H9 (cell line): Measurements from ENCODE around the gene TXNDC8. TPM values are rescaled to one million over a fixed set of nuclear protein-coding genes. Genes with fewer than 3 reads are reported as not detected.

Experiments
- DNase-seq: peaks from one replicate; pipeline ENCODE4 v3.0.0-alpha.2; 2017
- H2AFZ ChIP-seq: one replicate; pipeline ENCODE4 v1.6.1; 2013; ENCODE audit warnings: mild to moderate bottlenecking, low read length, control low read depth, moderate library complexity
- H2AK5ac ChIP-seq: 2 replicates; pipeline ENCODE4 v1.6.1; 2013; ENCODE audit warnings: low read length, control low read depth, mixed read lengths; ENCODE audit not compliant: insufficient read length
- H2BK120ac ChIP-seq: one replicate; pipeline ENCODE4 v1.6.1; 2013; ENCODE audit warnings: low read depth, mild to moderate bottlenecking, low read length, control low read depth, inconsistent platforms; ENCODE audit not compliant: poor library complexity, severe bottlenecking
- H2BK12ac ChIP-seq: 2 replicates; pipeline ENCODE4 v1.6.1; 2013; ENCODE audit warnings: low read length, control low read depth, mixed read lengths, low read depth; ENCODE audit not compliant: insufficient read length
- H2BK15ac ChIP-seq: 2 replicates; pipeline ENCODE4 v1.6.1; 2013; ENCODE audit warnings: low read depth, low read length, control low read depth
- H2BK20ac ChIP-seq: one replicate; pipeline ENCODE4 v1.6.1; 2013; ENCODE audit warnings: low read depth, mild to moderate bottlenecking, low read length, control low read depth, inconsistent platforms; ENCODE audit not compliant: poor library complexity, severe bottlenecking
- H2BK5ac ChIP-seq: 2 replicates; pipeline ENCODE4 v1.6.1; 2013; ENCODE audit warnings: low read length, control low read depth, mixed read lengths; ENCODE audit not compliant: insufficient read length
- H3K14ac ChIP-seq: 2 replicates; pipeline ENCODE4 v1.6.1; 2013; ENCODE audit warnings: low read length, control low read depth; ENCODE audit not compliant: insufficient read depth
- H3K18ac ChIP-seq: 2 replicates; pipeline ENCODE4 v1.6.1; 2013; ENCODE audit warnings: low read depth, mild to moderate bottlenecking, mixed read lengths, low read length, control low read depth; ENCODE audit not compliant: insufficient read length
- H3K23ac ChIP-seq: 2 replicates; pipeline ENCODE4 v1.6.1; 2013; ENCODE audit warnings: low read length, control low read depth, mixed read lengths, low read depth; ENCODE audit not compliant: insufficient read length
- H3K23me2 ChIP-seq: 2 replicates; pipeline ENCODE4 v1.6.1; 2013; ENCODE audit warnings: low read depth, mild to moderate bottlenecking, mixed read lengths, low read length, control low read depth; ENCODE audit not compliant: insufficient read length, poor library complexity, severe bottlenecking
- H3K27ac ChIP-seq: 2 replicates; pipeline ENCODE4 v1.5.1; 2013; ENCODE audit warnings: low read length, control low read depth, mixed read lengths, low read depth; ENCODE audit not compliant: insufficient read length
- H3K27me3 ChIP-seq: 2 replicates; pipeline ENCODE4 v1.6.1; 2013; ENCODE audit warnings: low read length, control low read depth, inconsistent platforms; ENCODE audit not compliant: insufficient read depth
- H3K4ac ChIP-seq: 2 replicates; pipeline ENCODE4 v1.6.1; 2013; ENCODE audit warnings: low read depth, mild to moderate bottlenecking, control low read depth, inconsistent platforms, low read length, moderate library complexity
- H3K4me1 ChIP-seq: 2 replicates; pipeline ENCODE4 v1.6.1; 2013; ENCODE audit warnings: low read length, control low read depth, inconsistent platforms; ENCODE audit not compliant: insufficient read depth
- H3K4me2 ChIP-seq: 2 replicates; pipeline ENCODE4 v1.6.1; 2013; ENCODE audit warnings: low read length, control low read depth, mixed read lengths; ENCODE audit not compliant: insufficient read length, insufficient read depth
- H3K56ac ChIP-seq: 2 replicates; pipeline ENCODE4 v1.6.1; 2013; ENCODE audit warnings: low read depth, mild to moderate bottlenecking, mixed read lengths, low read length, control low read depth; ENCODE audit not compliant: insufficient read length
- H3K79me1 ChIP-seq: 2 replicates; pipeline ENCODE4 v1.6.1; 2013; ENCODE audit warnings: low read depth, mild to moderate bottlenecking, moderate library complexity, low read length, control low read depth, inconsistent platforms; ENCODE audit not compliant: insufficient read depth, poor library complexity, severe bottlenecking
- H3K79me2 ChIP-seq: 2 replicates; pipeline ENCODE4 v1.6.1; 2013; ENCODE audit warnings: low read length, control low read depth, inconsistent platforms; ENCODE audit not compliant: insufficient read depth
- H3K9ac ChIP-seq: 2 replicates; pipeline ENCODE4 v1.6.1; 2013; ENCODE audit warnings: low read length, control low read depth, mixed read lengths; ENCODE audit not compliant: insufficient read length; ENCODE audit errors: extremely low read depth
- H3K9me3 ChIP-seq: one replicate; pipeline ENCODE4 v1.6.1; 2013; ENCODE audit warnings: low read depth, low read length, inconsistent platforms; ENCODE audit not compliant: control insufficient read depth
- H3T11ph ChIP-seq: one replicate; pipeline ENCODE4 v1.6.1; 2013; ENCODE audit warnings: mild to moderate bottlenecking, low read length, control low read depth, inconsistent platforms
- H4K20me1 ChIP-seq: one replicate; pipeline ENCODE4 v1.6.1; 2013; ENCODE audit not compliant: control insufficient read depth, insufficient read length, insufficient read depth
- H4K5ac ChIP-seq: 2 replicates; pipeline ENCODE4 v1.6.1; 2013; ENCODE audit warnings: low read depth, mild to moderate bottlenecking, mixed read lengths, low read length, control low read depth; ENCODE audit not compliant: insufficient read length
- H4K8ac ChIP-seq: replicated peaks from 2 replicates; pipeline ENCODE4 v1.6.1; 2013; ENCODE audit warnings: low read length, control low read depth, mixed read lengths, low read depth; ENCODE audit not compliant: insufficient read length
- H4K91ac ChIP-seq: 2 replicates; pipeline ENCODE4 v1.6.1; 2013; ENCODE audit warnings: low read depth, mild to moderate bottlenecking, moderate library complexity, mixed read lengths, low read length, control low read depth; ENCODE audit not compliant: insufficient read length
- H3K27ac Mint-ChIP-seq, 3 experiments: 2 replicates in 2 of 3; 3 replicates in 1 of 3; pipeline ENCODE4 v1.8.0; 2020 to 2021; ENCODE audit warnings: mixed read lengths in 3 of 3, mild to moderate bottlenecking in 1 of 3, moderate library complexity in 1 of 3
- H3K27me3 Mint-ChIP-seq: 2 replicates; pipeline ENCODE4 v1.8.0; 2021; ENCODE audit warnings: low read depth, mild to moderate bottlenecking, moderate library complexity, mixed read lengths
- H3K36me3 Mint-ChIP-seq, 3 experiments: 2 replicates in 2 of 3; 3 replicates in 1 of 3; pipeline ENCODE4 v1.8.0; 2020 to 2021; ENCODE audit warnings: low read depth in 3 of 3, mixed read lengths in 3 of 3; ENCODE audit not compliant: insufficient read depth in 1 of 3
- H3K4me1 Mint-ChIP-seq, 2 experiments: 2 replicates each; pipeline ENCODE4 v1.8.0; 2020; ENCODE audit warnings: mixed read lengths in 2 of 2
- H3K4me3 Mint-ChIP-seq, 2 experiments: 2 replicates in 1 of 2; 3 replicates in 1 of 2; pipeline ENCODE4 v1.8.0; 2020 to 2021; ENCODE audit warnings: mild to moderate bottlenecking in 2 of 2, mixed read lengths in 2 of 2, moderate library complexity in 1 of 2
- H3K9me3 Mint-ChIP-seq, 2 experiments: 2 replicates in 1 of 2; 3 replicates in 1 of 2; pipeline ENCODE4 v1.8.0; 2020; ENCODE audit warnings: mild to moderate bottlenecking in 2 of 2, mixed read lengths in 2 of 2, moderate library complexity in 1 of 2
- CTCF ChIP-seq: fragments of 200-600 bp; sonication (generic); conservative IDR thresholded peaks from 3 replicates; pipeline ENCODE4 v1.8.0; 2021; ENCODE audit warnings: antibody characterized with exemption, mild to moderate bottlenecking
- total RNA-seq: library from RNA; stranded (reverse); gene quantifications from 2 replicates; pipeline ENCODE4 v1.2.1, GENCODE V29; 2021

TXNDC8 gene
- total RNA-seq, 1 experiment from 2014 or later: not detected

GRCh38 chr9:110334871-110335270 is 2.8 kb downstream of the TXNDC8 start:
- Histone ChIP-seq H3K79me2 (no peaks in the 10 kb centered on the region), H2BK120ac (no peak overlapping the region), H3K23me2 (no peaks in the 10 kb centered on the region), H3T11ph (no peak overlapping the region), H3K9me3 (no peaks in the 10 kb centered on the region), H3K4me2 (no peak overlapping the region), H4K5ac (no peak overlapping the region), H3K9ac (no peak overlapping the region), H3K18ac (no peak overlapping the region), H2BK5ac (no peak overlapping the region), H2BK15ac (no peak overlapping the region), H3K23ac (no peak overlapping the region), H3K79me1 (no peaks in the 10 kb centered on the region), H2BK20ac (no peak overlapping the region), H4K91ac (no peak overlapping the region), H3K4me1 (no peaks in the 10 kb centered on the region), H3K27ac (no peak overlapping the region), H2AFZ (no peak overlapping the region), H3K4ac (no peak overlapping the region), H3K27me3 (no peaks in the 10 kb centered on the region), H3K14ac (no peak overlapping the region), H3K56ac (no peak overlapping the region), H4K8ac (no peak overlapping the region), H4K20me1 (no peaks in the 10 kb centered on the region), H2BK12ac (no peak overlapping the region), H2AK5ac (no peak overlapping the region)
- Mint-ChIP-seq H3K9me3 (peaks cover 0 to 4% of the 10 kb centered on the region in 2 experiments; a peak in 1 of 5 replicates), H3K36me3 (no peaks in the 10 kb centered on the region), H3K27ac (no peak overlapping the region), H3K4me3 (no peak overlapping the region), H3K27me3 (no peaks in the 10 kb centered on the region), H3K4me1 (no peaks in the 10 kb centered on the region)
- no peak for TF ChIP-seq CTCF
- DNase-seq: no peak
